HG02884 (cell line): Measurements from ENCODE around the gene RASGRF2.
"Not testable (repeated sequence)": the region's sequence is repeated elsewhere in the genome, so short reads cannot be mapped to it uniquely, and the experiment has no call there.

Experiments
- ATAC-seq: cut with Tn5 transposase; IDR thresholded peaks from one replicate; pipeline ENCODE4 v1.9.1; 2021; ENCODE audit warnings: mild to moderate bottlenecking, moderate library complexity; ENCODE audit not compliant: unreplicated experiment

The RASGRF2 gene

DNA sequence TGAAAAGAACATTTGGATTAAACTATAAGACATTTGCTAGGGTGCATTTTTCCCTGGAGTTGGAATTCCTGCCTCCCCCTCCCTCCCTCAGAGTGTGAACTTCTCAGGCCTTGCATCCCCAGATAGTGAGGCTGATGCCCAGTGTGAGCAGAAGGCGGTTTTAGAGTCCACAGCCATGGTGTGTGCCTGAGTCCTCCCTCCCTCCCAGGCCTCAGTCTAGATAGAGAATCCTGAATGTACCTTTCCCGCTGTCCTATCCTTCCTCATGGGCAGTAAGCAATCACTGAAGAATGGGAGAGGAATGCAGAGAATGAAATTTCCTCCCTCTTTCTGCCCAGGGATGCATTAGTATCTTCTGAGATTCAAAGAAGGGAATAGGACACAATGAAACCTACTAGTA is 108.5 kb downstream of the RASGRF2 start:
- no peak for ATAC-seq

DNA sequence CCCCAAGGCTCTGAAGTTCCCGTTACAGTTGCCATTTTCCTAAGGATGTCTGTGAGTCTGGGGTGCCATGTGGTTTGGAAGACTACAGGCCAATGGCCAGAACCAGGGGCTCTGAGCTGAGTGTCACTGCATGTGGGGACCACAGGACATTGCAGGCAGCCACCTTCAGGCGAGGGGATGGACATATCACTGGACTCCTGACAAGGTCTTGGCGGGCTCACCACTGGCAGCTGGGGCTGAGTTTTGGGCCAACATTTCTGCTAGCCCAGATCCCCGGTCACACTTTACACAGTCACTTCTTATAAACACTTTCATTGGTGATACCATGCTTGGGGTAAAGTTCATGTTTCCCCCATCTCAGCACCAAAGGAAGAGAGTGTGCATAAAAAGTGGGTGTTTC is 109.8 kb downstream of the RASGRF2 start:
- no peak for ATAC-seq

DNA sequence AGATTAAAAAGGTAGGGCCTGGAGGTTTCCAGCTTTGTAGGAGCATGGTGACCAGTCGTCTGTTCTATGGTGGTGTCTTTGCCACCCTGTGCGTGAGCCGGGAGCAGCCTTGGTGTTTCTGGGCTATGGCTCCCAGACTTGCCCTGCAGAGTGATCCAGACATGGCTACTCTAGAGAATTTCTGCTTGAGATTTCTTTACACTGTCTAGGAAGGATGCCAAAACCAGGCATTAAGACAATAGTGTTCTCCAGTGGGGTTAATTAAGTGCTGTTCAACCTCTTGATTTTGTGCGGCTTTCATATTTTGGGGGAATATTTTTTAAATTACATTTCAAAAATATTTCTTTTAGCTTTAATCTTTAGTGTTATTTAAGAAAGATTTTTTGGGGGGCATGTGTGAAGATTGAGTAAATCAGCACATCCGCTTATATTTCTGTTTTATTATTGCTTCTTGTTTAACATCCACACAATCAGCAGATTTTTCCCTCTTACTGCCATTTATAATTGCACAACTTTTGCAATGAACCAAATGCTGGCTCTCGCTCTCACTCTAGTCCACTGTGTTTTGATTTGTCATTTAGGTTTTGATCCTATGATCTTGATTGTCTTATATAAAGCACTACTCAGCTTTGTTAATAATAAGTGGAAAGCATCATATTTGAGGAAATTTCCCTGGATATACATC is 110.5 kb downstream of the RASGRF2 start:
- ATAC-seq = no peak

DNA sequence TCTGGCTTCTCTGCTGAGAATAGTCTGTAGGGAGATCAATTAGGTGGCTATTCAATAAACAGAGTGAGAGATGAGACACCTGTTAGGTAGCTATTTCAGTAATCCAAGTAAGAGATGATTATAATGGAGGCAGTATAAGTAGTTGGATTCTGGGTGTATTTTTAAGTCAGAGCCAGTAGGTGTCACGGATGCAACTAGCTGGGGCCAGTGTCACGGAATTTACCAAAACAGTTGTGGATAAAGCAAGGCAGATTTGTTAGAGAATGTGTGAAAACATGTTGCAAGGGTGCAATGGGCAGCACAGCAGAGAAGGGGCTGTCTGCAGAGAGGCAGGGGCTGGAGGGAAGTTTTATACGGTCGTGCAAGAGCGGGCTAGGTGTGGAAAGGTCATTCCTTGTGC is 114.9 kb downstream of the RASGRF2 start:
- ATAC-seq = no peak

DNA sequence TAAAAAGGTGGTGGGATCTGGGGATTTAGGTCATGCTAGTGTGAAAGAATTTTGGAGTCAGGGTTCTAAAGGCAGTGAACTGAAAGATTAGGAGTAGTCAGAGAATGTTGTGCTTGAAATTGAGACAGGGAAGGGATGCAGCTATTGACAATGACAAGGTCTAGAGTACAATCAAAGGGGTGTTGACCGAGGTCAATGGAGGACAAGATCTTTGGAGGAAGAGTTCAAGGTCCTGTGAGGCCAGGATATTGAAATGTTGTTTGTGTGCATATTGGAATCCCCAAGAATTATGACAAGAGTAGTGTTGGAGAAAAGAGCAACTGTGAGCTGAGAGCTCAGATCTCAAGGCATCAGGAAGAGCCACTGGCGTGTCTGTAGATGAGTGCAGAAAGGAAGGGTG is 116.9 kb downstream of the RASGRF2 start:
- no peak for ATAC-seq

DNA sequence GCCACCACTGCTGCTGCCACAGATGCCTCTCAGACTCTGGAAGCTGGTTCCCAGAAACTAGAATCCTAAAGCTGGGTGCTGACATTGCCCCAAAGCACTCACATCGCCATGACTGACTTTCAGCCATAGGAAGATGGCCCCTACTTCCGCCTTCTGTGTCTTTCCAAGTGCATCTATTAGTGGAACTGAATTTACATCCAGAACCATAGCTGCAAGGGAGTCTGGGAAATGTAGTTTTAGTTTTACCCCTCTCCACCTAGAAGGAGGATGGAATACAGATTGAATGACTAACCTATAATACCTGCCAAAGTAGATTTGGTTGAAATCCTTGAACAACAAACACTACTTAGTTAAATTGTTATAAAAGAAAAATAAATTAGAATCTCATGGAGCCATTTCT is 118.8 kb downstream of the RASGRF2 start:
- ATAC-seq = no peak

DNA sequence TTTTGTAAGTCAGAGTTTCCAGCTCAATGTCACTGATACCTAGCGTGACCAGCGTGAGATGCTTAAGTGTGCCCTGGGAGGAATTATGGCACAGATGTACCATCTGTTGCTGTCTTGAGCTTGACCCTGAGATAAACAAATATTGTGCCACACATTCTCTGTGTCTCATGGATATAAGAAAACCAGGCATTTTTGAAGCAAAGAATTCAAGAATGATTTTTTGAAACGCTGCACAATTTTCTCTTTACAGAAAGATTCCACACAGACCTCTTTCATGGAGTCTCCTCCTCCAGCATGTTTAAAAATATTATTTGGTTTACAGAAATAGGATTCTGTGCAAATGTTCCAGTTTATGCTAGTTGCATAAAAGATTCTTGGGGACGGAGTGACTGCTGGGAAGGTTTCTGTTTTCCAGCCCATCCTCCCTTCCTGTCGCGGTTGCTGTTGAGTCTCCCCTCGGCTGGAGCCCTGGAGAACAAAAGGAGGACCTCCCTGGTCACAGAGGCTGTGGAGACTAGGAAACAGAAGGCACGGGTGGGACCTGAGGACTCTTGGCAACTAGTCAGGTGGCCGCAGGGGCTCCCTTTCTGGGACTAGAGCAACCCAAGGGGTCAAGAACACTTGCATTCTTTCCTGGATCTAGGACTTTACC is 120.8 kb downstream of the RASGRF2 start:
- ATAC-seq = no peak

DNA sequence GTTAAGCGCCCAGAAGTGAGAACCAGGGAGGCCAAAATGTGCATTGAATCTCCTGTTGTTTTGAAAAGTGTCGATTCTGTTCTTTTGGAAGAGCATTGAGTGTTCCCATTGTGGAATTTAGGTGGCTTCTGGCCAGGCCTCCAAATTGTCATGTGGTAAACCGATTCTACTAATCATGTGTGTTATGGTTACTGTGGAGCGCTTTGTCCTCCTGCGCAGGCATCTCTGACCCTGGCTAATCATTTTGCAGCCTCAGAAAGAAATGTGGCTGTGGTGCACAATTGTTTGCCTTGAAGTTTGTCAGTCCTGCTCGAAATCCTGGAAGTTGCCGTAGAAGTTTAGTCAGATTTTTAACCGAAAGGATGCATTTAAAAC is 121.3 kb downstream of the RASGRF2 start:
- no peak for ATAC-seq

DNA sequence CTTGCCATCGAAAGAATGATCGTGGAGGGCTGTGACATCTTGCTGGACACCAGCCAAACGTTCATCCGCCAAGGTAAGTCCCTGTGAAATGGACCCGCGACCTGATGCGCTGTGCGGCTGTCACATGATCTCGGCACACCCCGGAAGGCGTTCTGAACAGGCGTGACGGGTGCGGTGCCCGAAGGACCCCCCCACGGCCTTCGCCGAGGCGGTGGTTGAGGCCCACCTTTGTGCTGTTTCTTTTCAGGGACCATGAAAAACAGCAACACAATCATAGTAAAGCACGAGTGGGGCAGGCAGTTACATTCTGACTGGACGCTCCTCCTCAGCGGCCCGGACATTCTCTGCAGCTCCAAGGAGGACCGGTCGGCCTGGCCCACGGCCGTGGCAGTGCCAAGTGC is 126.7 kb downstream of the RASGRF2 start:
- ATAC-seq = no peak

DNA sequence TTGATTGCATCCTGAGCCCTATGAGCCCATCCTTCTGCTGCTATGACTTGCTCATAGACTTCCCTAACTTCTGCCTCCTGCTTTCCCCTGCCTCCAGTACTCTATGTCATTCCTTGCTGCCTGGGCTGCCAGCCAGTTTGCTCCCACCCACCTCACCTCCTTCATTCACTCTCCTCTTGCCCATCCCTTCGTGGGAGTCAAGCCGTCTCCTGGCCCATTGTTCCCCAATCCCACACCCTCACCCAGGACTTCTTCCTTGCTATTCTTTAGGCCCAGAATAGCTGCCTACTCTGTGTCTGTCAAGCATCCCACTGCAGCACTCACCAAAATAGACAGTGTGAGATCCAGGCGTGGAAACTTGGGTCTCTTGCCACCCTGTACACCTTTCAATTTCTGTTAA is 131.0 kb downstream of the RASGRF2 start:
- no peak for ATAC-seq

DNA sequence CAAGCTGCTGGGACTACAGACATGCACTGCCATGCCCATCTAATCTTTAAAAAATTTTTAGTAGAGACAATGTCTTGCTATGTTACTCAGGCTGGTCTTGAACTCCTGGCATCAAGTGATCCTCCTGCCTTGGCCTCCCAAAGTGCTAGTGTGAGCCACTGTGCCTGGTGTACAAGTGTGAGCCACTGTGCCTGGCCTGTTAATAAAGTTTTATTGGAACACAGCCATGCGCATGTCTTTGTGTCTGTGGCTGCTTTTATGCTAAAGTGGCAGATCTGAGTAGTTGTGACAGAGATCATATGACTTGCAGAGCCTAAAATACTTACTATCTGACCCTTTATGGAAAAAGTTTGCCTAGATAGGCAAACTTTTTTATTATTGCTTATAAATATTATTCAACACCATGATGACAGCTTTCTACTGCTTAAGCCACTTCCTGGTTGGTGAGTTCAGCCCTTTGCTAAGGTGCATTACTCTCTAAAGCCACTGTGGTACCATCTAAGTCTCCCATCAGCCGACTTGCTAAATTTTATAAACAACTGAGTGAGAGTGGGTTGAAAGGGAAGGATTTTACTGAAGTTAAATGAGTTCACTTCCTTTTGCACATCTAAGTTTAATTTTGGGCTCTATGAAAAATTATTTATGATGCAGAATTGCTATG is 133.5 kb downstream of the RASGRF2 start:
- no peak for ATAC-seq

DNA sequence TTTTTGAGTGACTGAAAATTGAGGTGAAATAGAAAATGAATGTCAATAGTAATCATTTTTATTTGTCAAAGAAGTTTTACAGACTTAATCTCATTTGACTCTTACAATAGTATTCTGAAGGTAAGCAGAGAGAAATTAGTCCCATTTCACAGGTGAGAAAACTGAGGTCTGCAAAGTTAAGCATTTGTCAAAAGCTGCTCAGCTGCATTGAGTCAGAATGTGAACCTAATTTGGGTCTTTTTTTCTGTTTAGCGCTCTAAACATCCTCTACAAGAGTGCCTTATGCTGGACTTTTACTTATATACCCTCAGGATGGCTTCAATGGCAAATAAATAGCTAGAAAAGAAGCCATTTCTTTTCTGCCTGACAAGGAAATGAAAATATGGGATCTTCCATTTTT is 135.7 kb downstream of the RASGRF2 start:
- ATAC-seq = no peak

DNA sequence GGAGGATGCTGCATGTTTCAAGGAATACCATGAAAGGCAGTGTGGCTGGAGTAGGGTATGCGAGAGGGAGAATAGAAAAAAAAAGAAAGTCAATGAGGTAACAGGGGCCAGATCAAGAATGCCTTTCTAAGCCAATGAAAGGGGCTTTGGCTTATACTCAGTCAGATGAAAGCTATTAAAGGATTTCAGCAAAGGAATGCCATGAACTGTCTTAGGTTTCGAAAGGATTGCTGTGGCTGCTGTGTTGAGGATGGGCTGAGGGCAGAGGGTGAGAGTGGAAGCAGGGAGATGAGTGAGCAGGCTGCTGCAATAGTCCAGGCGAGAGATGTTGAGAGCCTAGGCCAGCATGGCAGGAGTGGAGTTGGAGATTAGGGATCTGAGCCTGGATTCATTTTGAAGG is 137.6 kb downstream of the RASGRF2 start:
- no peak for ATAC-seq

DNA sequence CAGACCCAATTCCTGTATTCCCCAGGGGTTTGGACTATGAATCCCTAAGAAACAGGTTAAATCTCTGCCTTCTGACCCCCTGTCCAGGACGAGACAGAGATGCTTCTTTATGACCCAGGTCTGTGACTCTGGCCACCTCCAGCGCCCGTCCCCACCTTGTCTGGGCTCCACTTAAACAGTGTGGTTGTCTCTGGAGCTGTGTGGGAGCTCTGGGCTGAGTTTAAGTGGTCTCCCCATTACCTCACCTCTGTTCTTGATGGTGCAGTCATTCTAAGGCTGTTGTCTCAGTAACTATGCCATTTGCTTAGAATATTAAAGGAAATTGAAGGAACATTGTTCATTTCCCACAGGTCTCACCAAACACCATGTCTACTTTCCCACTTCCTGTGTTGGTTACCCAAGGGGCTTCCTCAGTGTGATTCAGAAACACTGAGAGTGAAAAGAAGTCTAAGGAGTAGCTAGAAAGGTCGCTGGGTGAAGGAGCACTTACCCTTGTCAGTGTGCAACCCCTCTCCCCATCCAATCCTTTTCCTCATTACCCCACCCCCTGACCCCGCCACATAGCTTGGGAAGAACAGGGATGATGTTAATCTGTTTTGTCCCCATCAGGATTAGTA is 145.2 kb downstream of the RASGRF2 start:
- no peak for ATAC-seq

DNA sequence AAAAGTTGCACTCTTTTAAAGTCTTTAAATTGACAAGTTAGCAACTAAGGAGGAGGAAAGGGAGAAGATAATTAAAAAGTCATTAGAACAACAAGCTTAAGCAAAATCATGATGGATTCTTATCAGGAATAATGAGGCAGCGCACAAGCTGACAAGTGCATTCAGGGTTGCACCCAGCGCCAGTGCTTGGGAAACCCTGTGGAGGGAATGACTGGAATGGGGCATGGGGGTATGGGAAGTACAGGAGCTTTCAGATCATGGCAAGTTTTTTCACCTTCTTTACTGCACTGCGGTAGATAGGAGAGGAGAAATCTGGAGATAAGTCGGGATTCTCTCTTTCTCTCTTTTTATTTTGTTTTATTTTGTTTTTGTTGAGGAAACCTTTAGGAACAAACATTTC is 155.1 kb downstream of the RASGRF2 start:
- ATAC-seq = no peak

DNA sequence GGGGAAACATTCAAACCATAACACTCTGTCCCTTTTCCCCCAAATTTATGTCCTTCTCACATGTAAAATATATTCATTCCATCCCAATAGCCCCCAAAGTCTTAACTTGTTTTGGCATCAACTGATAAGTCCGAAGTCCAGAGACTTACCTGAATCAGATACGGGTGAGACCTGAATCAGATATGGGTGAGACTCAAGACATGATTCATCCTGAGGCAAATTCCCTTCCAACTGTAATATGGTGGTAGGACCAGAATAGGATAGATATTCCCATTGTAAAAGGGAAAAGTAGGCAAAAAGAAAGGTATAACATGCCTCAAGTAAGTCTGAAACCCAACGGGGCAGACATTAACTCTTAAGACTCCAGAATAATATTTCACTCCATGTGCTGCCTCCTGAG is 157.4 kb downstream of the RASGRF2 start:
- no peak for ATAC-seq

DNA sequence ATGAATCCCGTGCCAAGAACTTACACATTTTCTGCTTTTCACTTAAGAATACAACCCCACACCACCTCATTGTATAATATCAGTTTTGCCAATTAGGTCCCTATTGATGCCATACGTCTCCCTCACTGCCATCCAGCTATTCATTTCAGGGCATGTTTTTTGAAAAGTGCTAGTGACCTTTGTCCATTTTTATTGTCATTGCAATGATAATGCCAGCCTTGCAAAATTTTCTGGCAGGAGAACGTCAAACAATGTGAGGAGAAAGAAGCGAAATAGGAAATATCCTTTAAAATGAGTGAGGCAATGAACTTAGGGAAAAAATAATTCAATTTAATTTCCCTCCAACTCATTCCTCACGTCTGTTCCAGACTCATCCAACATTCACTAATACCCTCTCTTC is 161.1 kb downstream of the RASGRF2 start:
- ATAC-seq = no peak

DNA sequence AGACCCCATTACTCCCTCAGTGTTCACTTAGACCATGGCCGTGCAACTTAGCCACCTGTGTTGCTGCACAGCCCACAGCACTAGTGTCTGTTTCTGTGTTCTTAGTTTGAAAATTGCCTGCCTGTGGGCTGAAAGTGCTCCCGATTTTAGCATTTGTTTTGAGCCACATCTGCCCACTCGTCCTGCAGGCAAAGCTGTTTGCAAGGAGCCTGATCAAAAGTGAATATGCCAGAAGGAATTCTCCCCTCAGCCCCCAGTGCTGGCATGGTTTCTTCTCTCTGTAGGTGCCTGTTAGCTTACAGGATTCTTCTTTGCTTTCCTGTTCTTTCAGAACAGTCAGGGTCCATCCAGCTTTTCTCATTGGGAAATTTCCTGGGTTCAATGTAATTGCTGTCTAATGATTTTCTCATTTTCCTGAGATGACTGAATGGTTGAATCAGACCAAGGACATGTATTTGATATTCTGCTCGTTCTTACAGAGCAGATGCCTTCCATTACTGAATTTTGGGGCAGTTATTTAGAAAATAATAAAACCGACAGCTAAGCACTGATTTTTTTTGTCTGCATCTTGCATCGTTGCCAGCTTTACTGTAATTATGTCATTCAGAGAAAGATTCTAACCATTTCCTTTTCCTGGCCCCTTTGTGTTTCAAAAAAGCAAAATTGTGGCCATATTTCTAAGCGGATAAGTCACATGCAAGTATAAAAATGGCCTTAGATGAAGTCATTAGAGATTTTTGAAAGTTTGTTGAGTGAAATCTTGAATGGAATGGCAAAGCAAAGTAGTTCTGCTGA is 161.9 kb downstream of the RASGRF2 start:
- no peak for ATAC-seq

DNA sequence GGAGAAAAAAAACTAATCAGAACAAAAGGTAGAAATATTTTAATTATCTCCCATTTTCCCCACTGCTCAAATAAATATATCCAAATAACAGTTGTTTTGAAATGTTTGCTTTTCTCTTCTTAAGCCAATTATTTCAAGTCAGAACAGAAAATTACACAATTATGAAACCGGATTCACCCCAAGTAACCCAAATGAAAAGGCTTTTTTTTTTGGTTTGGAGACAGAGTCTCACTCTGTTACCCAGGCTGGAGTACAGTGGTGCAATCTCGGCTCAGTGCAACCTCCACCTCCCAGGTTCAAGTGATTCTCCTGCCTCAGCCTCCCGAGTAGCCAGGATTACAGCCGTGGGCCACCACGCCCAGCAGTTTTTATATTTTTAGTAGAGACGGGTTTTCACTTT is 164.5 kb downstream of the RASGRF2 start:
- ATAC-seq = not testable (repeated sequence)

DNA sequence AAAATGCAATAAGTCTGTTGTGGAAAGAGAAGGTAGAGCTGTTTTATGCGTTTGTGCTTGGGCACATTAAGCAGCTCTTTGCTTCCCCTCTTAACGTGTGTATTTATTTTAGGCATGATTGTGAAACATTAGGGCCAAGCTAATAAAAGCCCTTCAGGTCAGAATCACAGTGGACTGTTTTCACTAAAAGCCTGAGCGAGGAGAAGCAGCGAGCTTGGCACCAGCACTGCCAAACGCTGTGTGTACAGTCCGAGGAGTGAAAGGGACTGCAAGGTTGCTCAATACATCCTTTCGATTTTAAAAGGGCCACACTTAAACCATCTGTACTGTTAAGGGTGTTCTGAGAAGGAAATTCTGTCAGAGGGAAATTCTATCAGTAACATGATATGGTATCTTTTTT is 165.8 kb downstream of the RASGRF2 start:
- ATAC-seq = no peak

DNA sequence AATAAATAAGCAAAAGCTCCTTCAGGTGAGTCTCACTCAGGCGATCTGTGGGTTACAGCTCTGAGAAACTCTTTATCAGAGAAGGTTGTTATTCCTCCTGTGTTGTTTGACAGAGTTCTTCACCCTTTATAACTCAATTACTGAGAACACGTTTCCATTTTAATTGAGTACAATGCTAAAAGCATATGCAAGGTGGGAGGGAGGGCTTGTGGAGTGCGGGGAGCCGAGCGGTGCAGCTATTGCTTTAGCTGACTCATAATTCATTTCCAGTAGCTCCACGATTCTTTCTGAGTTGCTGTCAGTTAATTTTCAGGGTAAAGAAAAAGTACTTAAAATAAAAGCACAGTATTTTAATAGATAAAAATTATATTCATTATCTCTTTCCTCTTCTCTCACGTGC is 168.3 kb downstream of the RASGRF2 start:
- ATAC-seq = no peak
